NCI-H1930 (cell line): ENCODE data around the gene ASMTL.
"Not testable (repeated sequence)": the region's sequence is repeated elsewhere in the genome, so short reads cannot be mapped to it uniquely, and the experiment has no call there.

ENCODE experiments used
- DNase-seq, 2 experiments: peaks; one replicate each; lab custom pipeline; 2025; lab: John Stamatoyannopoulos, UW

ASMTL gene

GRCh38 chrX:1433646-1434357 lies 18.9 kb downstream of the ASMTL start:
- DNase-seq, result no peak

DNA sequence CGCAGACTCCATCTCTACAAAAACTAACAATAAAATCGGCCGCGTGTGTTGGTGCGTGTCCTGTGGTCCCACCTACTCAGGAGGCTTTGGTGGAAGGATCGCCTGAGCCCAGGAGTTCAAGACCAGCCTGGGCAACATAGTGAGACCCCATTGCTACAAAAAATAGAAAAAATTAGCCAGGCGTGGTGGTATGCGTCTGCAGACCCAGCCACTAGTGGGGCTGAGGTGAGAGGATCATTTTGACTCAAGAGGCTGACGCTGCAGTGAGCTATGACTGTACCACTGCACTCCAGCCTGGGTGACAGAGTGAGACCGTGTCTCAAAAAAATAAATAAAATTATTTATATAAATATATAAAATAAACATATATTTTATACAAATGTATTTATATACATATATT lies 22.3 kb downstream of the ASMTL start:
- no peak for DNase-seq

DNA sequence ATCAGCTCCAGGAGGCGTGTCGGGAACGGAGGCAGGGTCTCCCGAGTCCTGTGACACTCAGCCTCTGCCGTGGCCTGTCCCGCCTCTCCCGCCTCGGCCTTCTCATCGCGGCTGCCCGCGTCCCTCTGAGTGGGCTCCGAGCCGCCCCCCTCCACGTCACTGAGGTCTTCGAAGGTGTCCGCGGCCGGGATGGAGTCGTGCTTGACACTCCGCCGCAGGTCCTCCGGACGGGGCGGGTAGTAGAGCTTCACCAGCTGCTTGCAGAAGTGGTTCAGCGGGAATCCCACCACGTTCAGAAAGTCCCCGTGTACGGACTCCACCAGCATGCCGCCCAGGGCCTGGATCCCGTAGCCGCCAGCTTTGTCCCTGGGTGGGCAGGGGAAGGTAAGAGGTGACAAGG lies 25.0 kb downstream of the ASMTL start:
- no peak for DNase-seq

DNA sequence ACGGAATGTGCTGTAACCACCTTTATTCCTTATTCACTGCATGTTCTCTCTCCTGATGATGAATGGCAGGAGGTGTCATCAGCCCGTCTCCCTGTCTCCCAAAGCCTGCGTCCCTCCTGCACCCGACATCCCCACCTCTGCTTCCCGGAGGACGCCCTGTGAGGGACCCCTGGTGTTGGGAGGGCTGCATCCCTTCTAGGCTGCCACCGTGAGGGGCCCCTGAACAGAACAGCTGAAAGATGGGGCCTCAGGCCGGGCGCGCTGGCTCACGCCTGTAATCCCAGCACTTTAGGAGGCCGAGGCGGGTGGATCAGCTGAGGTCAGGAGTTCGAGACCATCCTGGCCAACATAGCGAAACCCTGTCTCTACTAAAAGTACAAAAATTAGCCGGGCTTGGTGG lies 26.4 kb downstream of the ASMTL start:
- DNase-seq, result not testable (repeated sequence)

DNA sequence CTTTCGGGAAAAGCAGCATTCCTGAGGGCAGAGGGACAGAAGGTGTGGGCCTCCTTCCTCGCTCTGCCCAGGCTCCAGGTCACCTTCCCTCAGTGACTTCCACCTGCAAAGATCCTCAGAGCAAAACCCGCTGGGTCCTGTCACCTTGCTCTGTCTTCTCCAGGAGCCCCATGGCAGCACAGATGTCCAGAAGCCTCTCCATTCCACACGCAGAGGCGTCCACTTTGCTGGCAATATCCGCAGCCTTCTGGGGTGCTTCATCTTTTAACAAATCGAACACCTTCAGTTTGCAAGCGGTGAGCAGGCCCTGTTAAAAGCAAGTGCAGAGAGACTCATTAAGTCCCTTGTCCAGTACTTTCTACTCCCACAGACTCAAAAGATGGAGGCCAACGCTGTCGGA lies 27.3 kb downstream of the ASMTL start:
- DNase-seq, result no peak

- no peak for DNase-seq
Measured at GRCh38 chrX:1424147-1424851, 28.4 kb downstream of the ASMTL start.

GRCh38 chrX:1423215-1423614 lies 29.5 kb downstream of the ASMTL start:
- no peak for DNase-seq

DNA sequence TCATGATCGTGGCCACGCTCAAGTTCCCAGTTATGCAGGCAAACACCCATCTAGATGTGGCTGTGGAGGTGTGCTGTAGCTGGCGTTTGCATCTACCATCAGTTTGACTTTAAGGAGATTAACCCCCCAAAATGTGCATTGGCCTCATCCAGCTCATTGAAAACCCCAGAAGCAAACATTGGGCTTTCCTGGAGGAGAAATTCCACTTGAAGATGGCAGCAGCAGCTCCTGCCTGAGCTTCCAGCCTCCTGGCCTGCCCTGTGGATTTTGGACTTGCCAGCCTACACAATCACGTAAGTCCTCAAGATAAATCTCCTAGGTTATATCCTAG lies 30.6 kb downstream of the ASMTL start:
- DNase-seq, result no peak

DNA sequence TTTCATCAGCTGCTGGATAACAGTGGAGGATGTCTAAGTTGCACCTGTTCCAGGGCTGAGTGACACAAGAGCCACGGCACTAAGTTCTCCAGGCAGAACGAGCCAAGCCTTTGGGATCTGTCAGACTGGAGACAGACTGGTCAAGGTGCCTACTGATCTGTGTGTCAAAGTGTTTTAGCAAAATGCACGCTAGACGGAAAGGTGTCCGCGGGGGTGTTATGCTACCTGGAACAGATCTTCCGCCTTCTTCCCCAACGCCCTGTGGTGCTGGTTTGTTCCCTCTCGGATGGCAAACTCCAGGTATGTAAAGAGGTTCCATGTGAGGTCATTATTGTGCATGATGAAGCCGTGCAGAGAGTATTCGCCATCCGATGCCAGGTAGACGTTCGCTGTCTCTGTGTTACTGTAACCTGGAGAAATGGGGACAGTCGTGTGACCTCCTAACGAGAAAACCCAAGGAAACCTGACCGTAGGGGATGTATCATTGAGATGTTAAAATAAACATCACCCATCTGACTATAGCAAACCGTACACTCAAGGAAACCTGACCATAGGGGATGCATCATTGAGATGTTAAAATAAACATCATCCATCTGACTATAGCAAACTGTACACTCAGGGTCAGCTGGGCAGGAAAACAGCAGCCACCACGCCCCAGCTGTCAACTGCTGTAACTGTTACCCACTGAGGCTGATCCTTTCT lies 31.1 kb downstream of the ASMTL start:
- DNase-seq, result no peak

- no peak for DNase-seq
Measured at GRCh38 chrX:1420371-1420770, 32.3 kb downstream of the ASMTL start.

GRCh38 chrX:1419545-1420355 lies 33.0 kb downstream of the ASMTL start:
- no peak for DNase-seq

GRCh38 chrX:1418901-1419544 lies 33.7 kb downstream of the ASMTL start:
- no peak for DNase-seq

DNA sequence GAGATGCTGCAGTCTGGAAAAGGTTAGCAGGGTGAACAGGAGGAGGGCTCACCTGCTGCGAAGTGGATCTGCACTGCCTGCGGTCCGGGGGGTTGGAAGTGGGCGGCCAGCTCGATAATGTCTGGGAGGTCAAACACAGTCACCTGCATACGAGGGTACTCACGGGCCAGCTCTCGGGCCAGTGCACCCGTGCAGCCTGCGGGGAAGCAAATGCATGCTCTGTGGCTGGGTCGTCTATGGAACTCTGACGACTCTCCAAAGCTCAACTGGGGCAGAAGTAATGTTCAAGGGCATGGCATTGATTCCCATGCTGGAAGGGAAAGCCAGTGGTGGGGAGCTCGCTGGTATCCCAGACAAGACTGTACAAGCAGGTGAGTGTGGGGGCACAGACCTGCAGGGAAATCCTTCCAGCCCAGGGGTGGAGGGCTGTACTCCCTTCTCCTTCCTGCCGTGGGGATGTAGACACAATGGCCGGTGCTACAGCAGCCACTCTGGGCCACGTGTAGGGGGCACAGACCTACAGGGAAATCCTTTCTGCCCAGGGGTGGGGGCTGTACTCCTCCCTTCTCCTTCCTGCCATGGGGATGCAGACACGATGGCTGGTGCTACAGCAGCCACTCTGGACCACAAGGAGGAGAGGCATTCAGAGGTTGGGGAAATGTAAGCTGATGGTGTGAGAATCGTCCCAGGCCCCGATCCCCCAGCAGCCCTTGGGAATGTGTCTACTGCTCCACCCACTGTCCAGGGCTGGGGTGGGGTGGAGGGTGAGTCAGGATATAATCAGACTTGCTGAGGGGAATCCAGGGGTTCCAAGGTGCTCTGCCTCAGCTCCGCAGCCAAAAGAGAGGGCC lies 34.6 kb downstream of the ASMTL start:
- no peak for DNase-seq

- no peak for DNase-seq
Measured at GRCh38 chrX:1416965-1417760, 35.5 kb downstream of the ASMTL start.

- DNase-seq, result no peak
Measured at GRCh38 chrX:1416327-1416784, 36.4 kb downstream of the ASMTL start.

DNA sequence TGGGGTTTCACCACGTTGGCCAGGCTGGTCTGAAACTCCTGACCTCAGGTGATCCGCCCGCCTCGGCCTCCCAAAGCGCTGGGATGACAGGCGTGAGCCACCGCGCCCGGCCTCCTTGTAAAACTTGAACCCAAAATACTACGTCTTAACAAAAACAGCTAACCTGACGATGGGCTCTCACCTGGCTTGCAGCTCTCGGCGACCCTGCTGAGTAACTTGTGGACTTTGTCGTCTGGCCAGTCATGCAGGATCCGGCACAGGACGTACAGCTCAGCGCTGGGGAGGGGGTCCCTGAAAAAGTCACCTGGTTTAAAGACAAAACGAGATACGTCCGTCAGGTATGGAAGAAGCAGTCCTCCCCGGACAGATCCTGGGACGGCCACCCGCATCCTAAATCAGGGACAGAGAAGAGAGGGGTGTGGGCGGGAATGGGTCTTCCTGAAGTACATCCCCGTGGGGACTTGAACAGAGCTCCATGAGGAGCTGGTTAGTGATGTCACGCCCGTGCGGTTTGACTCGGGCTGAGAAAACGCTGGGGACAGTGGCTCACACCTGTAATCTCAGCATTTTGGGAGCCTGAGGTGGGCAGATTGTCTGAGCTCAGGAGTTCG lies 40.1 kb downstream of the ASMTL start:
- no peak for DNase-seq

DNA sequence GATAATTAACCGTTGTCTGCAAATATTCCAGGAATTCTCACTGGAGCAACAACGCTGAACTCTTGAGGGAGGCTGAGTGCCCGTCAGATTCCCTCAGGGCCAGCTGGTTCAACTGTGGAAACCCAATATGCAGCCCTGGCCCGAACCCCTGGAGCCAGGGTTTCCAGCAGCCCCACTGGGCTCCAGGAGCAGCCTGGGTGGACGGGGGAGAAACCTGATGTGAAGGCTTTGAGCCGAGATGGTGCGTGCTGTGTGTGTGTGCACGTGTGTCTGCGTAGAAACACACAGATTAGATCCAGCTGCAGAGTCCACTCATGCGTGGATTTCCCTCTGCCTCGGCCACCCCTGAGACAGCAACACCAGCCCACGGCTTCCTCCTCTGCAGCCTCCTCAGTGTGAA lies 41.4 kb downstream of the ASMTL start:
- DNase-seq, result no peak

GRCh38 chrX:1407035-1407434 lies 45.7 kb downstream of the ASMTL start:
- DNase-seq, result no peak

DNA sequence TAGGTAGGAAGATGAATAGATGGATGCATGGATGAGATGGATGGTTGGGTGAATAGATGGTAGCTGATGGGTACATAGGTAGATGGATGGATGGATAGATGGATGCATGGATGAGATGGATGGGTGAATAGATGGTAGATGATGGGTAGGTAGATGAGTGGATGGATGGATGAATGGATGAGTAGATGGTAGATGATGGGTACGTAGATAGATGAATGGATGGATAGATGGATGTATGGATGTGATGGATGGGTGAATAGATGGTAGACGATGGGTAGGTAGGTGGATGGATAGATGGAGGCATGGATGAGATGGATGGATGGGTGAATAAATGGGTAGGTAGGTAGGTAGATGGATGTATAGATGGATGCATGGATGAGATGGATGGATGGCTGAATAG lies 46.9 kb downstream of the ASMTL start:
- not testable (repeated sequence) for DNase-seq

DNA sequence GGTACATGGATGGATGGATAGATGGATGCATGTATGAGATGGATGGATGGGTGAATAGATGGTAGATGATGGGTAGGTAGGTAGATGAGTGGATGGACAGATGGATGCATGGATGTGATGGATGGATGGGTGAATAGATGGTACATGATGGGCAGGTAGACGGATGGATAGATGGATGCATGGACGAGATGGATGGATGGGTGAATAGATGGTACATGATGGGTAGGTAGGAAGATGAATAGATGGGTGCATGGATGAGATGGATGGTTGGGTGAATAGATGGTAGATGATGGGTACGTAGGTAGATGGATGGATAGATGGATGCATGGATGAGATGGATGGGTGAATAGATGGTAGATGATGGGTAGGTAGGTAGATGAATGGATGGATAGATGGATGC lies 48.8 kb downstream of the ASMTL start:
- not testable (repeated sequence) for DNase-seq
